Islet precursor cell (in vitro differentiated cells): ENCODE data around the gene TBC1D2B.

Experiments
- DNase-seq: peaks from one replicate; pipeline ENCODE4 v3.0.0-alpha.2; 2018

Gene TBC1D2B

GRCh38 chr15:78024519-78024870 is 53.0 kb downstream of the TBC1D2B start:
- DNase-seq = no peak

- DNase-seq = no peak
These were observed 53.5 kb downstream of the TBC1D2B start for GRCh38 chr15:78023865-78024518.

DNA sequence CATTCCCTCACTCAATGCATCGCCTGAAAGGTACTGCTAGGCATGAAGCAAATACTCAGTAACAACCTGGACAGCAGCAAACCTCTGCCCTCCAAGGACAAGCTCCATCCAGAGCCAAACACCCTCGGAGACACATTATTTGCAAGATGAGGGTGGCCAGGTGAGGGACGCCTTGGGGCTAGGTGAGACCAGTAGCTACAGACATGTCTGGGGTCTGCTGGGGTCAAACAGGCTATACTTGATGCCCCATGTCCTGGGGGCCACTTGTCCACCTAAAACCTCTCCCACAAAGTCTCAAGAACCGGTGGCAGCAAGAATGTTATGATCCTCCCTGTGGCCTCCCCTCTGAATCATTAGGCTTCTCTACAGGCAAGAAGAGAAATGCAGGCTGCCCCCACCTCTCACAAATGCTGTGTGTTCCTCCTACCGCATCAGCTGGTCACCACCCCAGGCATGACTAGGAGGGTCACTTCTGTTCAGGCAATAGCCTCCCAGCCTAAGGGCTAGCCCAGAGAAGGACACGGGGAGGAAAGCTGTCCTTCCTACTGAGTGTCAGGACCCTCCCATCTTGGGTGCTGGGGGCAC is 54.3 kb downstream of the TBC1D2B start:
- no peak for DNase-seq

DNA sequence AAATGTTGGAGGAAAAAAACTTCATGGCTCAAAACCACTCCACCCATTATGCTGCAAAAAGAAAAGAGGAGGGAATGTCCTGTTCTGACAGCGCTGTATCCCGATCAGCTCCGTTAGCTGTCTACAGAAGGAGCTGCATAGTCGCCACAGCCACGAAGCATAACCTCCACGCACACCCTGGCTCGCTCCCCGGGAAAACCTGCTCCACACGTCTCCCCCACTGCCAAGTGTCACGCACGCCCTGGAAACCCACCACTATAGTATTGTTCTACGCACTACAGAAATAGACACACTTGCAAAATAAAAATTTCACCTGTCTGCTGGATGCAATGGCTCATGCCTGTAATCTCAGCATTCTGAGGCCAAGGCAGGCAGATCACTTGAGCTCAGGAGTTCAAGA is 55.8 kb downstream of the TBC1D2B start:
- DNase-seq = no peak

DNA sequence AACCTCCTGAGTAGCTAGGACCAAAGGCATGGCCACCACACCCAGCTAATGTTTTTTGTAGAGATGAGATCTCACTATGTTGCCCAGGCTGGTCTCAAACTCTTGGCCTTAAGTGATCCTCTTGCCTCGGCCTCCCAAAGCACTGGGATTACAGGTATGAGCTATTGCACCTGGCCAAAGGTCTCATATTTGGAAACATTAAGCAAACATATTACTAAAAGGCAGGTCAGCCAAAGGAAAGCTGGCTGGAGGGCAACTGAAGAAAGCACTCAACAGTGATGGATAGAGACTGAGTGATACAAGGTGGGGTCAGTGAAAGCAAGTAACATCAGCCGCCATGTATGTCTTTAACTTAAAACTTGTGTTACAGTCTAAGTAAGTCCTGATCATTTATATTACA is 57.5 kb downstream of the TBC1D2B start:
- no peak for DNase-seq

- DNase-seq = no peak
These were observed 58.4 kb downstream of the TBC1D2B start for GRCh38 chr15:78018946-78019644.

DNA sequence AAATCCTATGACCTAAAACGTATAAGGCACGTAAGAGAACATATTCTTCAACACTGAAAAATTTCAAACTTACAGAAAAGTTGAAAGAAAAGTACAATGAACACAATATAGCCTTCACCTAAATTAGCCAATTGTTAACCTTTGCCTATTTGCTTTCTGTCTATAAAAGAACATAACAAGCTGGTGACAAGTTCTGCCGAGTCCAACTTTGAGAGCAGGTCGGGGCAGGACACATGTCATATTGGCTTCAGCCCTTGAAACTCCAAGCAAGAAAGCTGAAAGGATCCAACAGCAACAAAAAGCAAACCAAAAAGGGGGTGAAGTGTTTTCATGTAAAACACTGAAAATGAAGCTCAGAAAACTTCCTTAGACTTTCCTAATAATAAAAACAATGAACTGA is 59.1 kb downstream of the TBC1D2B start:
- DNase-seq = no peak

DNA sequence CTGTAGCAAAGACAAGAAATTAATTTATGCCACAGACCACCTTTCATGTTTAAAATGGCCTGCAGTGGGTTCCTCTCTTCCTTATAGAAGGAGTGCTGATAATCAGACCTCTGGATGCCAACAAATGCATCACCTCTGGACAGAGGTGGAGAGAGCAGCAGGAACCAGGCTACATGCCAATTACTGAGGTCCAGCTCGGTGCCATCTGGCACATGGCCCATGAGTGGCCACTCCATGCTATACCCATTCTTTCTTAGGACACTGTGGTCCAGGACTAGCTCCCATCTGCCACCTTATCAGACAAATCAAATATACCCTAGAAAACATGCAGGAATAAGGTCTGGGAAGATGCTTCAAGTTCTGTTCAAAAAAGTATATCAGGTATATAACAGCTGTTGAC is 60.7 kb downstream of the TBC1D2B start:
- no peak for DNase-seq

DNA sequence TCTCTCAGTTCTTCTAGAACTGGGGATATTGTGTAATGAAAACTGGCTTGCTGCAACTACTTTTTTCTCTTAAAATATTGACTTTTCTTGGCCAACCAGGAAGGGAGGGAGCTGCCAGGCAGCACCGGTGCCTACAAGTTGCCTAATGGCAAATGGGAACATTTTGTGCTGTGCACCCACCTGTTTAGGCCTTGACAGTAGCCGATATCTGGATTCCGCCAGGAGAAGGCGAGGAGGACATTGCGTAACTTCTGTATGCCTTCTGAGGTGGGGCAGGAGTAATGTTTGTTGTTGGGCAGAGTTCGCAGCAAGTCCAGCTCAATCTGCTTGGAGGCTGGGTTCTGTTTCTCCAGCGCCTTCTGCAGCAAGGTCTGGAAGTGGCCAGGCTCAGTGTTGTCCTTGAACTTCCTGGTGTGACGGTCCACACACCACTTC is 64.9 kb downstream of the TBC1D2B start:
- DNase-seq = no peak

- DNase-seq = no peak
These were observed 67.4 kb downstream of the TBC1D2B start for GRCh38 chr15:78010067-78010466.

DNA sequence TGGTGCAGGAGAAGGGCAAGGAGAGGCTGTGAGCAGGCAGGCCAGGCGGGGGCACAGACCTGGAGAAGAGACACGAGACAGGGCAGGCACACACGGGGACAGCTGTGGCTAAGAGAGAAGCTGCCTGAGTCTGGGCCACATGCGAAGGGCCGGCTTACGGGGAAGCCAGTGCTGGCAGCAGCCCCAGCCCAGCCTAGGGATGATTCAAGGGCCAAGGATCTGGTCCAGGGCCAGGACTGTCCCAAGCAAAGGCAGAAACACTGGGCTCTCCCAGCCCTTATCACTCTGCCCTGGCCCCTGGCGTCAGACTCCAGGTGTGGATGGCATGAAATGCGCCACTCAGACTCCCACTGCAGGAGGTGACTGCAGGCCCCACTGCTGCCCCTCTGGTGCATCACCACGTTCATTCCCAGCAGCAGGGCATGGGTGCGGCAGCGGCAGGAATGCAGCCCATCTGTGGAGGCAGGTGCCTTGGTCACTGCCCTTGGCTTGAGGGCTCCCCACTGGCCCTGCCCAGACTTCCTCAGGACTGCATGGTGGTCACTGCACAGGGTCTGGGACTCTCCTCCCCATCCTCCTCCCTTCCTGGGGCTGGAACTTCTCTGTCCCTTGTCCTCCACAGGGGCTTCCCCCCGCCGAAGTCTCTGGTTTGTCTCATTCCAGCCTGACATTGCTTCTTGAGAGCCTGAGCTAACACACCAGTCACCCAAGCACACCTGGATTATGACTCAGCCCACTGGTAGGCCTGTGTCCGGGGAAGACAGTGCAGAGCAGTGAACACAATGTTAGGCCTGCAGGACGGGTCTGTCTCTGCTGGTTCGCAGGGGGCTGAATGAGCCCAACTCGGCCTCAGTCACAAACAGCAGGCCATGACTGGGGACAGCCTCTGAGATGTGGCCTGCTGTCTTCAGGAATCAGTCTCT is 69.3 kb downstream of the TBC1D2B start:
- peak; percentile 95 for DNase-seq

DNA sequence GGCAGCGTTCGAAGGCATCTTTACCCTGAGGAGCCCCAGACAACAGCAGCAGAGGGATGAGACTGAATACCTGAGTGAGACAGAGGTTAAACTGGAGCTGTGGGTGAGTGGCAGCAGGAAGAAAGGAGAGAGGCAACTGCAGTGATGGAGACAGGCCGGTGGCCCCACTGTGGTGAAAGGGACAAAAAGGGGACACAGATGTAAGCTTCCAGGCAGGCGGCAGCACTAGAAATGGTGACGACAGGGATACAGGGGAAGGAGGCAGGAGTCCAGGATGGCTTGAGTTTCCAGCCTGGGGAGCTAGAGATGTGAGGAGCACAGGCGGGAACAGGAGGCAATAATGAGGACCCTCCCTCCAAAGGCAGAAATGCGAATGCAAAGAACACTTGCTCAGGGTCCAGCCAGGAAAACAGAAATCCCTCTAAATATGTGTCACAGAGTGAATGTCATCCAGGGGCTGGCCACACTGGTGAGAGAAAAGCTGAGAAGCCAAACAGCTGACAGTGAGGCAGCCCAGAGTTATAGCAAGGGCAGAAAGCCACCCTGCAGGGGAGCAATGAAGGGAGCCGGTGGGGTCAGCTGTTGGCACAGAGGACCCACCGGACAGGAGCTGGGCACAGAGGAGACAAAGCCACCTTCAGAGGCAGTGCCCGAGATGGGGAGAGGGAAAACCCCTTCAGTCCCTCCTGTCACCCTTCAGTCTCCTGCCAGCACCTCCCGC is 70.1 kb downstream of the TBC1D2B start:
- DNase-seq = no peak

DNA sequence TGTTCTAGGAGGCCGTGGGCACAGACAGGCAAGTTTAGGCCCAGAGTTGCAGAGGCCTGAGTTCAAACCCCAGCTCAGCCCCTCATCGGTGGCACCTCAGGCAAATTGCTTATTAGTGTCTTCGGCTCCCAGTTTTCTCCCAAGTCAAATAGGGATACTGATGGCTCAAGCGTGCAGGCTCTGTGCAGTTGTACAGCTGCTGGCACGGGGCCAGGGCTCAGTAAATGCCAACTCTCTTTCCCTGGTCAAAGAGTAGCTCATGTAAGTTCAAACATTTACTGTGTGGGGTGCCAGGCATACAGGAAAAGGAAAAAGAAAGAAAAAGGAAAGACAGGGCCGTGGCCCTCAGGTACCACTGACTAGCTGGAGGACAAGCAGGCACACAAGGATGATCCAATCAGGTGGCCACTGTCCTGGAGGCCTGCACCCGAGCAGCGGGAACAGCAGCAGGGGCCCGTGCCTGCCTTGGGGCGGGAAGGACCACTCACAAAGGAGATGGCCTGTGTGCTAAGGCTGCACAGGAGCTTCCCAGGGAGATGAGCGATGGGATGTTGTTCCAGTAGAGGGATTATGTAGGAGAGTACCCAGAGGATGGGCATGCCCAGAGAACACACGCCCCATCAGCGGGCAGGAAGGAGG is 70.8 kb downstream of the TBC1D2B start:
- peak; percentile 35 for DNase-seq

- peak; percentile 69 for DNase-seq
These were observed 72.4 kb downstream of the TBC1D2B start for GRCh38 chr15:78004919-78005634.

GRCh38 chr15:78004222-78004727 is 73.2 kb downstream of the TBC1D2B start:
- no peak for DNase-seq

GRCh38 chr15:78003539-78004008 is 73.9 kb downstream of the TBC1D2B start:
- no peak for DNase-seq

- DNase-seq = no peak
These were observed 74.5 kb downstream of the TBC1D2B start for GRCh38 chr15:78002996-78003395.

GRCh38 chr15:78001656-78002055 is 75.9 kb downstream of the TBC1D2B start:
- no peak for DNase-seq

GRCh38 chr15:78000927-78001249 is 76.6 kb downstream of the TBC1D2B start:
- DNase-seq = no peak

GRCh38 chr15:78000091-78000926 is 77.2 kb downstream of the TBC1D2B start:
- peak; percentile 93 for DNase-seq
